K562 (cell line): ENCODE measurements around the gene CYP1B1. TPM values are rescaled to one million over a fixed set of nuclear protein-coding genes. Genes with fewer than 3 reads are reported as not detected.
"Not testable (repeated sequence)": the region's sequence is repeated elsewhere in the genome, so short reads cannot be mapped to it uniquely, and the experiment has no call there.

Source experiments
- ATAC-seq: fragments of 200-7000 bp; cut with Tn5 transposase; 3 replicates; pipeline ENCODE4 v1.9.1; 2020; ENCODE audit warnings: moderate library complexity
- BruUV-seq: library from RNA; stranded (reverse); fragments of 400-500 nt; replicated peaks from 2 replicates; lab custom pipeline; 2021; lab: Mats Ljungman, UMichigan
- CTCF ChIA-PET: fragments of 300-600 bp; formaldehyde crosslinking; extraction: SDS; loops from one replicate; lab custom pipeline; 2021; ENCODE audit warnings: low intra/inter-chr PET ratio; lab: Yijun Ruan, JAX
- POLR2A ChIA-PET: fragments of 300-600, 350-650 bp; sonication (Branson Sonifier 250); formaldehyde crosslinking; extraction: SDS; loops from one replicate; lab custom pipeline; 2021; ENCODE audit warnings: antibody characterized with exemption, inconsistent platforms; lab: Yijun Ruan, JAX
- DNase-seq, 4 experiments: peaks; one replicate each; pipeline versions ENCODE4 v3.0.0 to v3.0.0-alpha.2; 2011 to 2018; ENCODE audit warnings: low spot score in 3 of 4, mixed read lengths in 3 of 4; ENCODE audit errors: extremely low read depth in 1 of 4
- FAIRE-seq: peaks from 2 replicates; lab custom pipeline; 2011; peaks lifted over from hg19 to GRCh38; lab: Jason Lieb, UNC
- H2AFZ ChIP-seq: 2 replicates; pipeline ENCODE4 v1.6.0; 2011; ENCODE audit warnings: low read depth, low read length, control low read depth, inconsistent platforms
- H3K27ac ChIP-seq: fragments of 200-600 bp; 3 replicates; pipeline ENCODE4 v1.8.0; 2011; ENCODE audit warnings: low read depth, mild to moderate bottlenecking, control low read depth, inconsistent platforms, low read length, moderate library complexity, mixed read lengths; ENCODE audit errors: extremely low read depth
- H3K27me3 ChIP-seq, 2 experiments: fragments of 300-600 bp in 1 of 2; 2 replicates in 1 of 2; 3 replicates in 1 of 2; pipeline versions ENCODE4 v1.6.0 to v1.8.0; 2011; ENCODE audit warnings: inconsistent platforms in 2 of 2, low read length in 2 of 2, mild to moderate bottlenecking in 1 of 2, mixed read lengths in 1 of 2, moderate library complexity in 1 of 2; ENCODE audit not compliant: control insufficient read depth in 2 of 2, insufficient read depth in 2 of 2
- H3K36me3 ChIP-seq: fragments of 300-600 bp; 3 replicates; pipeline ENCODE4 v1.8.0; 2011; ENCODE audit warnings: mild to moderate bottlenecking, low read length, inconsistent platforms; ENCODE audit not compliant: control insufficient read depth, insufficient read depth
- H3K4me1 ChIP-seq, 2 experiments: fragments of 200-600 bp in 1 of 2; replicated peaks in 1 of 2; 2 replicates in 1 of 2; 3 replicates in 1 of 2; pipeline versions ENCODE4 v1.5.1 to v1.8.0; 2011; ENCODE audit warnings: inconsistent platforms in 2 of 2, low read length in 2 of 2, mild to moderate bottlenecking in 1 of 2, mixed read lengths in 1 of 2, moderate library complexity in 1 of 2; ENCODE audit not compliant: control insufficient read depth in 2 of 2, insufficient read depth in 2 of 2
- H3K4me2 ChIP-seq: 2 replicates; pipeline ENCODE4 v1.6.1; 2011; ENCODE audit warnings: low read length, control low read depth, inconsistent platforms, mixed read lengths; ENCODE audit not compliant: insufficient read depth
- H3K4me3 ChIP-seq: fragments of 200-600 bp; sonication (generic), shearing (Covaris generic); 2 replicates; pipeline ENCODE4 v1.5.1; 2016; ENCODE audit warnings: control low read depth, inconsistent platforms
- H3K79me2 ChIP-seq: fragments of 200-600 bp; 3 replicates; pipeline ENCODE4 v1.8.0; 2011; ENCODE audit warnings: low read length, inconsistent platforms; ENCODE audit not compliant: control insufficient read depth, insufficient read depth
- H3K9ac ChIP-seq, 2 experiments: 2 replicates each; pipeline versions ENCODE4 v1.6.0 to v1.6.1; 2011; ENCODE audit warnings: low read depth in 2 of 2, low read length in 2 of 2, control low read depth in 1 of 2, inconsistent platforms in 1 of 2, mild to moderate bottlenecking in 1 of 2, mixed read lengths in 1 of 2; ENCODE audit not compliant: insufficient read depth in 1 of 2
- H3K9me1 ChIP-seq: one replicate; pipeline ENCODE4 v1.6.0; 2011; ENCODE audit warnings: inconsistent platforms, mild to moderate bottlenecking, low read length, moderate library complexity; ENCODE audit not compliant: control insufficient read depth, insufficient read depth
- H3K9me3 ChIP-seq: replicated peaks from 2 replicates; pipeline ENCODE4 v1.5.1; 2011; ENCODE audit warnings: low read depth, low read length, inconsistent platforms; ENCODE audit not compliant: control insufficient read depth, insufficient read depth
- H4K20me1 ChIP-seq: replicated peaks from 2 replicates; pipeline ENCODE4 v1.6.1; 2011; ENCODE audit warnings: low read length, inconsistent platforms, mixed read lengths; ENCODE audit not compliant: control insufficient read depth, insufficient read depth
- ZBED1 ChIP-seq: IDR thresholded peaks from 2 replicates; pipeline ENCODE4 v1.6.1; 2014
- ZNF146 ChIP-seq: IDR thresholded peaks from one replicate; pipeline ENCODE4 v1.6.1; 2018; ENCODE audit warnings: missing compliant biosample characterization; ENCODE audit not compliant: unreplicated experiment
- WGBS: fragments of 100-300 bp; shearing (Covaris generic); methylation state at CpG from one replicate; pipeline ENCODE4 v1.1.6; 2016; ENCODE audit warnings: low coverage, mixed read lengths; ENCODE audit not compliant: insufficient coverage; ENCODE audit errors: missing lambda C conversion rate; 5-methylcytosine and 5-hydroxymethylcytosine counted together
- in situ Hi-C: fragments of 300-500 bp; cut with MboI; formaldehyde crosslinking; loops from 4 replicates; pipeline ENCODE4 v1.15.0; 2018; ENCODE audit warnings: inconsistent platforms, mixed read lengths
- intact Hi-C: fragments of 100-400 bp; cut with micrococcal nuclease; formaldehyde crosslinking; loops from 2 replicates; pipeline ENCODE4 v1.14.2; 2022
- polyA plus RNA-seq, 8 experiments: library from polyadenylated mRNA; depleted of rRNA in 4 of 8; stranded (reverse) in 5 of 8; unstranded in 3 of 8; fragments of >200 nt; fragmentation: Nextera tagmentation in 2 of 8; fragmentation: Illumina TruSeq in 1 of 8; extraction: Ambion mirVana in 2 of 8; extraction: Trizol in 1 of 8; gene quantifications; 2 replicates each; pipeline versions ENCODE4 v1.2.1 to v1.2.3, GENCODE V29; 2011 to 2014; ENCODE audit warnings: inconsistent platforms in 1 of 8, missing spikeins in 1 of 8
- total RNA-seq, 7 experiments: library from RNA; depleted of rRNA in 6 of 7; stranded (reverse); fragments of >200 nt in 6 of 7; fragmentation: Illumina TruSeq in 2 of 7; extraction: Trizol in 2 of 7; gene quantifications; 2 replicates each; pipeline versions ENCODE4 v1.2.1 to v1.2.3, GENCODE V29; 2011 to 2021; ENCODE audit warnings: low replicate concordance in 1 of 7

Gene CYP1B1
- total and polyA plus RNA-seq, 9 of the 15 experiments (the other 6 are each of a cell fraction or from before 2014, with no cell fraction given) = 0.07 TPM; not detected in 8

DNA sequence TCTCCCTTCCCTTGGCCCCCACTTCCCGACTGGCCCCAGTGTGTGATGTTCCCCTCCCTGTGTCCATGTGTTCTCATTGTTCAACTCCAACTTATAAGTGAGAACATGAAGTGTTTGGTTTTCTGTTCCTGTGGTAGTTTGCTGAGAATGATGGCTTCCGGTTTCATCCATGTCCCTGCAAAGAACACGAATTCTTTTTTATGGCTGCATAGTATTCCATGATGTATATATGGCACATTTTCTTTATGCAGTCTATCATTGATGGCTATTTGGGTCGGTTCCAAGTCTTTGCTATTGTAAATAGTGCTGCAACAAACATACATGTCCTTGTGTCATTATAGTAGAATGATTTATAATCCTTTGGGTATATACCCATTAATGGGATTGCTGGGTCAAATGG, 35.4 kb upstream of the CYP1B1 start:
- not testable (repeated sequence) for H3K9ac ChIP-seq, FAIRE-seq

DNA sequence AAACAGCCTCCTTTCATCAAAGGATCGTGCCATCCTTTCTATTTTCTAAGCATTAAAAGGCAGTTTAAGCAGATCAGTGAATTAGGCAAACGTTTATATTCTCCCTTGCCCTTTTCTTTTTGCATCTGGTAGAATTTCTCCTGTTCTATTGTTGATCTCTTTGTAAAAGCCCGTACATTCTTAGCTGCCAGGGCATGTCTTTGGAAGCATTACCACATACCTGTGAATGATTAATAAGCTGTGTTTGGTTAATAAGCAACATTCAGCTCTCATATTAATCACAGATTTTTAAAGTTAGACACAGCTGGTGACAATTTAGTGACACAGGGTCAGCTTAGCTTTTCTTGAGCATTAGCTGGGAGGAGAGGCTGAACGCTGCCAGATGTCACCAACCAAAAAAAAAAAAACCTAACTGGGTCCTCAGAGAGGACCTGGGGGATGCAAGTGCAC, 33.8 kb upstream of the CYP1B1 start:
- BruUV-seq = no TSS peak
- Histone ChIP-seq H3K9me1 (no peaks in the 10 kb centered on the region), H3K27me3 (peaks cover 11 to 38% of the 10 kb centered on the region in 2 experiments), H2AFZ (no peak overlapping the region), H3K9me3 (no peaks in the 10 kb centered on the region), H3K9ac (no peak overlapping the region), H3K27ac (no peak overlapping the region), H3K4me3 (no peak overlapping the region), H3K79me2 (no peaks in the 10 kb centered on the region), H3K4me1 (no peaks in the 10 kb centered on the region), H4K20me1 (no peaks in the 10 kb centered on the region), H3K36me3 (no peaks in the 10 kb centered on the region), H3K4me2 (no peak overlapping the region)
- in situ Hi-C loops (no loop called here), intact Hi-C loops (no loop called here)
- FAIRE-seq = no peak
- ATAC-seq = no peak
- WGBS = 3% methylated on average over 4 of the region's 4 CpGs
- ChIA-PET CTCF (no interaction called here), POLR2A (interaction anchor here (0.6 to 1.3 kb wide), 2 partner anchors 11 to 15 kb away, joined by 4 read pairs; no protein-coding TSS in a partner anchor)
- TF ChIP-seq ZBED1 = no peak
- DNase-seq = no peak

More for the DNA sequence above, 35.4 kb upstream of the CYP1B1 start:
- in situ Hi-C loops, H3K4me2 ChIP-seq, H3K4me1 ChIP-seq, H3K4me3 ChIP-seq, H2AFZ ChIP-seq, DNase-seq, H3K9me1 ChIP-seq, H3K36me3 ChIP-seq, BruUV-seq, H4K20me1 ChIP-seq, ATAC-seq, H3K9me3 ChIP-seq, intact Hi-C loops, CTCF ChIA-PET, POLR2A ChIA-PET, H3K27ac ChIP-seq, H3K79me2 ChIP-seq: not testable (repeated sequence)
- 1% methylated on average over 4 of the region's 4 CpGs for WGBS
- H3K27me3 ChIP-seq = peaks cover 6 to 28% of the 10 kb centered on the region in 2 experiments
- peak; percentile 66 for TF ChIP-seq ZNF146 (CRISPR knock-in tag)
